ENCODE measurements around the gene FRMD4B. TPM values are rescaled to one million over a fixed set of nuclear protein-coding genes. Genes with fewer than 3 reads are reported as not detected.

FRMD4B gene
- total RNA-seq, 2 experiments from 2014 or later, result 8.3 to 8.9 TPM

DNA sequence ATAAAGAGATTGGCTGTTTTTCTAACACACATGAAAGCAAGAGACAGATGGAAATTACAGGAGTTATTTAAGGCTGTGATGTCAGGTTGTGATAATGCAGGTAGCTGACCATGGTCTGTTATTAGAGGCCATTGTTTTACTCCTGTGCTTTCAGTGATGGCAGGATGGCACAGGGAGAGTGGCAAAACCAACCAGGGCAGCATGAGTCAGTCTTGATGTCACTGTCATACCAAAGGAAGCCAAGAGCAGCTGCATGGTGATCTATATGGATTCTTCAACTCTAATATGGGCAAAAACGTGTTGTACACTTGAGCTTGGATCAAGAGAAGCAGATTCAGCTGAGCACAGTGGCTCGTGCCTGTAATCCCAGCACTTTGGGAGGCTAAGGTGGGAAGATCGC, 171.6 kb downstream of the FRMD4B start:
- Mint-ChIP-seq H3K9me3 (peaks cover 6% of the 10 kb centered on the region), H3K4me3 (no peak overlapping the region), H3K27me3 (no peaks in the 10 kb centered on the region), H3K36me3 (peaks cover 25% of the 10 kb centered on the region), H3K27ac (no peak overlapping the region), H3K4me1 (peaks cover 30% of the 10 kb centered on the region)
- POLR2A ChIA-PET, result interaction anchor here (4.3 kb wide), 1 partner anchor 15 kb away, joined by 37 read pairs; no protein-coding TSS in a partner anchor
- DNase-seq (no peak), ATAC-seq (ENCODE audit: low read depth) (no peak)

DNA sequence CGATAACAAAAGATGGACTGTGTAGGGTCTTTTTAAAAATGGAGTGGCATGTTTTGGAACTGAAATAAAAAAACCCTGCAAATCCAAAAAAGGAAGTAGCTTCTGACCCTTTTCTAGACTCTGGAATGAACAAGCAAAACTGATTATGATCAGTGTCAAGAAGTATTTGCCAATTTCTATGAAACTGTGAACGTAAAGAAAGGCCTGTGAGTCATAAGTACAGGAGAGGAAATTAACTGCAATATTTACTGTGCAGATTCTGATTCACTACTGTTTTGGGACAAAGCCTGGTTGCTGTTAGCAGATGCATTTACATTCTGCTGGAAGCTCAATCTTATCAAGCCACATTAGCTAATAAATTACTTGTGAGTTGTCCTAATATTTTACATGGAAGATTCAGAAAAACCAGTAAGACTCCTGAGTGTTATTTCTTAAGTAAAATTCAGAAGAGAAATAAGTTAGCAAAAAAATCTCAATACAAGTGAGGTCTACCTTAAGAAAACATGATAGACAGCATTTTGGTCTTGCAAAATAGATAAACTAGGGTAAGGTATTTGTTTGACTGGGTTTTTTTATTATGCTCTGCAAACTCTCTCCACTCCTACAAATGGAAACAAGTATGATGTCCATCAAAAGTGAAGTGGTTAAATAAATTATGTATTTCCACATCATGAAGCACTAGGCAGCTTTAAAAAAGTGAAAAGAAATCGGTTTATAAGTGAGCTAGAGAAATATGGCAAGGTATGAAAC, 173.3 kb downstream of the FRMD4B start:
- POLR2A ChIA-PET, result interaction anchor here (0.6 to 4.3 kb wide), 7 partner anchors 13 to 126 kb away, joined by 3 to 37 read pairs (median 5); no protein-coding TSS in a partner anchor
- ATAC-seq (ENCODE audit: low read depth) (peak; percentile 94), DNase-seq (no peak)
- peaks cover 5% of the 10 kb centered on the region for H3K9me3 Mint-ChIP-seq
- H3K4me3 Mint-ChIP-seq, result peak overlapping the region; percentile 46
- peak overlapping the region; percentile 80 for H3K27ac Mint-ChIP-seq
- H3K36me3 Mint-ChIP-seq, result peaks cover 21% of the 10 kb centered on the region
- no peaks in the 10 kb centered on the region for H3K27me3 Mint-ChIP-seq
- peaks cover 32% of the 10 kb centered on the region for H3K4me1 Mint-ChIP-seq

DNA sequence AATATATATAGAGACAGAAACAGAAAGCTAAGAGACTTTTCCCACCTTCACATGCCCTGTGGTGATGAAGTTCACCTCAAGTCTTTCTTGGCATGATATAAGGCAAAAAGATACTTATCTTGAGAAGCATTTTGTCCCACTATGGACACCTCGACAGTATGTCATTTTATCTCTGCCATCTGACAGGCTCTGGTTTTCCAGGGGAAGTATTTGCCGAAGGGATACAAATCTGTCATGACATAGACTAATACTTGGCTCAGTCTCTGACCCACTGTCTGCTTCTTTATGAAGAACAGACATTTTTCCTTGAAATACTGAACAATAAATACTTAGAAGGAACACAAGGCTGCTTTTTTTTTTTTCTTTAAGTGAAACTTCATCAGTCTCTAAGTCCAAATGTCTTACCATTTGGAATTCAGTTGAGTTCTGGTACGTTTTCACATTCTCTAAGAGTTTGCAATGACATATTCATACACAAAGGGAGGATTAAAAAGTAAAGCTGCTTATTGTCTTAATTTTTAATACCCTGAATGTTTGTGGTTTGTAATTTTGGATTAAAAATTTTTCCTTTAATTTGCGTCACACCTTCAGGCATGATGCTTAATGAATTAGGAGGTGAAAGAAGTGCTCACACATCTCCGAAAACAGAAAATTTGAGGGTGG, 175.7 kb downstream of the FRMD4B start:
- Mint-ChIP-seq H3K36me3 (peaks cover 17% of the 10 kb centered on the region), H3K27me3 (no peaks in the 10 kb centered on the region), H3K4me3 (no peak overlapping the region), H3K4me1 (peaks cover 48% of the 10 kb centered on the region), H3K27ac (no peak overlapping the region), H3K9me3 (peaks cover 5% of the 10 kb centered on the region)
- POLR2A ChIA-PET, result interaction anchor here (2.0 to 4.3 kb wide), 2 partner anchors 11 kb away, joined by 8 to 37 read pairs; no protein-coding TSS in a partner anchor
- DNase-seq, result no peak
- ATAC-seq (ENCODE audit: low read depth), result no peak

DNA sequence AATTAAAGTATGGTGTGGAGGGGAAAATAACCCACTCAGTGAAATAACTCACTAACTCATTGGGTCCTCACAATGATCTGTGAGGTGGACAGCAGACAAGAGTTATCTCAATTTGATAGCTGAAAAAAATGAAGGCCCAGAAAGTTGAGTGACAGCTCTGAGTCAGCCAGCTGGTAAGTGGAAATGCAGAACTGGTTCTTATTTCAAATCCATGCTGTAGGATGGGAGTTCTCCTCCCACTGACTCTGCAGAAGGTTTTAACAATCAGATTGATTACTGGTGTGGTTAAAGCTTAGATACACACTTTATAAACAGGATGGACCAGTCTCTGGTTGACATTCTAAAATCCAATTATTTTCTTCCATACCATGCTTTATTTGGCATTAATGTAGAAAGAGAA, 176.5 kb downstream of the FRMD4B start:
- no peak overlapping the region for H3K4me3 Mint-ChIP-seq
- peaks cover 17% of the 10 kb centered on the region for H3K36me3 Mint-ChIP-seq
- POLR2A ChIA-PET, result interaction anchor here (2.0 kb wide), 1 partner anchor 10 kb away, joined by 8 read pairs; no protein-coding TSS in a partner anchor
- H3K27ac Mint-ChIP-seq, result no peak overlapping the region
- peaks cover 5% of the 10 kb centered on the region for H3K9me3 Mint-ChIP-seq
- no peaks in the 10 kb centered on the region for H3K27me3 Mint-ChIP-seq
- no peak for ATAC-seq (ENCODE audit: low read depth)
- H3K4me1 Mint-ChIP-seq, result peaks cover 53% of the 10 kb centered on the region
- DNase-seq, result no peak

DNA sequence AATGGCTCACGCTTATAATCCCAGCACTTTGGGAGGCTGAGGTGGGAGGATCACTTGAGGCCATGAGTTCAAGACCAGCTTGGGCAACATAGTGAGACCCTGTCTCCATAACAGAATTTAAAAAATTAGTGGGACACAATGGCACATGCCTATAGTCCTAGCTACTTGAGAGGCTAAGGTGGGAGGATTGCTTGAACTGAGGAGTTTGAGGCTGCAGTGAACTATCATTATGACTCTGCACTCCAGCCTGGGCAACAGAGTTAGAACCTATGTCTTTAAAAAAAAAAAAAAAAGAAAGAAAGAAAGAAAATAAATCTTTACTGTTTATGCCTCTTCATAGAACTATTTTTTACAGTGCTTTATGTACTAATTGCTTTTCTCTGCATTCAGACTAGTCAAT, 178.9 kb downstream of the FRMD4B start:
- no peak overlapping the region for H3K4me3 Mint-ChIP-seq
- ATAC-seq (ENCODE audit: low read depth) (no peak), DNase-seq (no peak)
- peaks cover 22% of the 10 kb centered on the region for H3K36me3 Mint-ChIP-seq
- H3K27ac Mint-ChIP-seq, result peak overlapping the region; percentile 25
- no peaks in the 10 kb centered on the region for H3K27me3 Mint-ChIP-seq
- peaks cover 47% of the 10 kb centered on the region for H3K4me1 Mint-ChIP-seq
- POLR2A ChIA-PET, result interaction anchor here (0.6 to 1.3 kb wide), 2 partner anchors 9 to 121 kb away, joined by 3 to 5 read pairs; no protein-coding TSS in a partner anchor
- H3K9me3 Mint-ChIP-seq, result peaks cover 5% of the 10 kb centered on the region

DNA sequence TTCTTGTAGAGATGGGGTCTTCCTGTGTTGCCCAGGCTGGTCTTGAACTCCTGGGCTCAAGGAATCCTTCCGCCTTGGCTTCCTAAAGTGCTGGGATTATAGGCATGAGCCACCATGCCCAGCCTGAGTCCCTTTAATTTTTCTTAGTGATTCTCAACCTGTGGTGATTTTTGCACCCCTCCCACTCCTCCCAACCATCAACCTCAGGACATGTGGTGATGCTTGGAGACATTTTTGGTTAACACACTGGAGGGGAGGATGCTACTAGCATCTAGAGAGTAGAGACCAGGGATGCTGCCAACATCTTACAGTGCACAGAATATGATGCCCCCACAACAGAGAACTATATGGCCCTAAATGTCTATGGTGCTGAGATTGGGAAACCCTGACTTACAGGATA, 180.5 kb downstream of the FRMD4B start:
- ATAC-seq (ENCODE audit: low read depth) (no peak), DNase-seq (no peak)
- peaks cover 5% of the 10 kb centered on the region for H3K9me3 Mint-ChIP-seq
- POLR2A ChIA-PET, result no interaction called here
- H3K27me3 Mint-ChIP-seq, result no peaks in the 10 kb centered on the region
- peaks cover 45% of the 10 kb centered on the region for H3K4me1 Mint-ChIP-seq
- peak overlapping the region; percentile 35 for H3K4me3 Mint-ChIP-seq
- H3K36me3 Mint-ChIP-seq, result peaks cover 18% of the 10 kb centered on the region
- H3K27ac Mint-ChIP-seq, result peak overlapping the region; percentile 83

DNA sequence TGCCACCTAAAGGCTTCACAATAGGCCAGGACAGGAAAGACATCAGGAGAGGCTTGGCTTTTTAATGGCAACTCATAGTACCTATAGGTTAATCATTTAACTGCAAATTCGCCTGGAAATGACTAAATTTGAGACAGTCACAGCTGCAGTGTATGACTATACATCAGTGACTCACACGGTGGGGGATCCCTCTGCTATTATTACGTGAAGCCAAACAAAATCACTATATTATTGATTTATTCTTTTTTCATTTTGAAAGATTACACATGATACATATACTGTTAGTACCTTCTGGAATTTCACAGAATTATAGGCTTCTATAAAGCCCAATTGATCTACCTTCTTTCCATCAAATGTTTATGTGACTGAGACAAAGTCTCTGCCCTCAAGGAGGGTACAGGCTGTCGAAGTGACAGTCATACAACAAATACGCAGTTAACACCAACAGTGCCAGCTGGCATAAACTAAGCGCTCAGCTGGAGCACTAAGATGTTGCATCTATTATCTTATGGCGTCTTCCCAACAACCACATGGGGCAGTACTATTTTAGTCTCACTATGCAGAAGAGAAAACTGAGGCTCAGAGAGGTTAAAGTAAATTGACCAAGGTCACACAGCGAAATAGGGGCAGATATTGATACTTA, 181.5 kb downstream of the FRMD4B start:
- peaks cover 13% of the 10 kb centered on the region for H3K36me3 Mint-ChIP-seq
- no peaks in the 10 kb centered on the region for H3K27me3 Mint-ChIP-seq
- H3K4me1 Mint-ChIP-seq, result peaks cover 48% of the 10 kb centered on the region
- H3K4me3 Mint-ChIP-seq, result no peak overlapping the region
- H3K9me3 Mint-ChIP-seq, result peaks cover 3% of the 10 kb centered on the region
- ATAC-seq (ENCODE audit: low read depth) (no peak), DNase-seq (no peak)
- peak overlapping the region; percentile 77 for H3K27ac Mint-ChIP-seq
- POLR2A ChIA-PET, result no interaction called here

DNA sequence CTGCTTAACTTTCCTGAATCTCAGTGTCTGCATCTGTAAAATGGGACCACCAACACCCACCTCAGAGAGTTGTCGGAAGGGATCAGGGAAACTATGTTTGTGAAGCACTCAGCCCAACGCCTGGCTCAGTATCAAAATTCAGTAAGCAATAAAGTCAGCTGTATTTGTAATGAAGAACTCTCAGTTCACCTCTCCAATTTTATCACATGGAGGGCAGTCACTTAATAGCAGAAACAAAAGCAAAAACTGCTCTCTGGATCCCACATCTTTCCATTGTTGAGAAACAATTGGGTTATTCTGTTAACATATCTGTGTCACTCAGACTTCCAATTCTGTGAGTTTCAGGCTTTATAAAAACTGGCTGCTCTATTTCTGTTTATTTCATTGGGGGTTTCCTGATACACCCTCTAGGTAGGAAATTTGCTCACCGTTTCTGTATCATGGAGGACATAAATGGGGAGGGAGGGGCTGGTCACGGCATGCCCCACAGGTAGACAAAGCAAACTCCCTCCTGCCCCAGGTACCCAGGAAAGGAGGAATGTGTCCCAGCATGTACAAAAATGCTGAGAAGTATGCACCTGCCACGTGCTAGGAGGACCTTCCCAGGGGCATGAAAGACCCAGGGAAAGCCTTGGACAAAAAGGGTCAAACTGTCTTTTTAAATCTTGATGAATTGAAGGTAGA, 182.1 kb downstream of the FRMD4B start:
- Mint-ChIP-seq H3K9me3 (peaks cover 3% of the 10 kb centered on the region), H3K27me3 (no peaks in the 10 kb centered on the region), H3K4me3 (no peak overlapping the region), H3K27ac (peak overlapping the region; percentile 77), H3K4me1 (peaks cover 54% of the 10 kb centered on the region), H3K36me3 (peaks cover 13% of the 10 kb centered on the region)
- DNase-seq (no peak), ATAC-seq (ENCODE audit: low read depth) (no peak)
- POLR2A ChIA-PET, result no interaction called here

DNA sequence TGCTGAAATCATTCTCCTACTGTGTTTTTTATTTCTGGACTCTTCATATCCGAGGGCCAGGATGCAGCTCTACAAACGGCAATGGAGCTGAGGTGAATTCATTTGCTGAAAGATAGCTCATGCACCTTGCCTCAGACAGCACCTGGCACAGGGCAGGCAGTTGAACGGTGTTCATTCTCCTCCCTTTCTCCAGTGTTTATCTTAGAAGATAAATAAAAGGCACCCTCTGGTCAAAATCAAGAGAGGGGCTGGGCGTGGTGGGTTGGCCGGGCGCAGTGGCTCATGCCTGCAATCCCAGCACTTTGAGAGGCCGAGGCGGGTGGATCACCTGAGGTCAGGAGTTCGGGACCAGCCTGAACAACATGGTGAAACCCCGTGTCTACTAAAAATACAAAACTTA, 184.2 kb downstream of the FRMD4B start:
- Mint-ChIP-seq H3K36me3 (peaks cover 14% of the 10 kb centered on the region), H3K27ac (no peak overlapping the region)
- POLR2A ChIA-PET, result no interaction called here

DNA sequence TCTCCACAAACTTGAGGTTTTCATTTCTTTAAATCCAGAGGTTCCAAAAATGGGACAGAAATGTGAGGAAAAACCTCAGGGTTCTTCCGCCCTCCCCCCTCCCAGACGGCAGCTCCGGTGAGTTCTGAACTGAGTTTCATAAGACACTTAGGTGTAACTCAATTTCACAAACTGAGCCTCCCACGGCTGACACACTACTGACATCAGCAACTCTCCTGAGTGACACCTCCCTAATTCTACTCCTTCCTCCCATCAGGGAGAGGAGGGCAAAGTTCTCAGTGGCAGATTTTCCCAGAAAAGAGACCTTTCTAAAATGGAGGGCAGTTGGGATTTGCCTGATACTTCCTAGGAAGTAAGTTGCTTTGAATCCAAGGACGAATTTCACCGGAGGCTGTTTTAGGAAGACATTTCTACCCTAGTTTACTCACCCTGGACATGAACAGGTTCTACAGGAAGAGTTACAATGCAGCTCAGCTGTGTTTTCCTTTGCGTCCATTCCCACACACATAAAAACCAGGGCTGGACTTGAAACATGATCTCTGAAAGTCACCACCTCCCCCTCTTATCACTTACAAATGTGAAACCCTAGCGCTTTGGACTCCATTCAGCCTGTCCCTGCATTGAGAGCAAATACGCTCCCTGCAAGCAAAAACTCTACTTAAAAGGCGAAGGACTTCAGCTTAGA, 185.4 kb downstream of the FRMD4B start:
- peak overlapping the region; percentile 90 for H3K27ac Mint-ChIP-seq
- DNase-seq, result no peak
- H3K4me3 Mint-ChIP-seq, result peak overlapping the region; percentile 86
- peaks cover 59% of the 10 kb centered on the region for H3K4me1 Mint-ChIP-seq
- H3K36me3 Mint-ChIP-seq, result peaks cover 19% of the 10 kb centered on the region
- POLR2A ChIA-PET, result interaction anchor here (0.7 to 3.4 kb wide), 4 partner anchors 12 to 149 kb away, joined by 4 to 37 read pairs (median 6); partner anchors contain the start of gene TMF1
- H3K9me3 Mint-ChIP-seq, result no peaks in the 10 kb centered on the region
- H3K27me3 Mint-ChIP-seq, result no peaks in the 10 kb centered on the region
- peak; percentile 34 for ATAC-seq (ENCODE audit: low read depth)

More for the DNA sequence above, 184.2 kb downstream of the FRMD4B start:
- Mint-ChIP-seq H3K27me3 (no peaks in the 10 kb centered on the region), H3K9me3 (no peaks in the 10 kb centered on the region), H3K4me1 (peaks cover 62% of the 10 kb centered on the region), H3K4me3 (no peak overlapping the region)
- ATAC-seq (ENCODE audit: low read depth) (no peak), DNase-seq (no peak)

DNA sequence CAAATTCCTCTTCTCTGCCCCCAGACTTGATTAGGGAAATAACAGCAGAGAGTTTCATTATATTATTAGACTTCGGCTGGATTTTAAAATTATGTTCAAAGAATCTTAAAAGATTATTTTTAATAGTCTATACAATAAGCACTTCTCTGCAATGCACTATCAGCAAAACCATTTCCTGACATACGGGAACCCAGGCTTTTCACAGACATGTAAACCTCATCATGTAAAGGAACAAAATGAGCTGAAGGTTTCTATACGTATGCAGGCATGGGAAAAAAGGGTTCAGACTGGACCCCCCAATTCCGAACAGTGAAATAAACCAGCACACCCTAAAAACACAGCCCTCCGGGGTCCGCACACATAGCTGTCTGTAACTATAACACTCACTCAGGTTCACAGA, 185.9 kb downstream of the FRMD4B start:
- Mint-ChIP-seq H3K4me1 (peaks cover 55% of the 10 kb centered on the region), H3K27ac (peak overlapping the region; percentile 90), H3K4me3 (peak overlapping the region; percentile 86), H3K9me3 (no peaks in the 10 kb centered on the region), H3K36me3 (peaks cover 21% of the 10 kb centered on the region), H3K27me3 (no peaks in the 10 kb centered on the region)
- POLR2A ChIA-PET, result interaction anchor here (0.7 to 3.4 kb wide), 8 partner anchors 10 to 148 kb away, joined by 3 to 37 read pairs (median 5); partner anchors contain the start of genes ARL6IP5 and TMF1
- ATAC-seq (ENCODE audit: low read depth), result peak; percentile 18
- no peak for DNase-seq

DNA sequence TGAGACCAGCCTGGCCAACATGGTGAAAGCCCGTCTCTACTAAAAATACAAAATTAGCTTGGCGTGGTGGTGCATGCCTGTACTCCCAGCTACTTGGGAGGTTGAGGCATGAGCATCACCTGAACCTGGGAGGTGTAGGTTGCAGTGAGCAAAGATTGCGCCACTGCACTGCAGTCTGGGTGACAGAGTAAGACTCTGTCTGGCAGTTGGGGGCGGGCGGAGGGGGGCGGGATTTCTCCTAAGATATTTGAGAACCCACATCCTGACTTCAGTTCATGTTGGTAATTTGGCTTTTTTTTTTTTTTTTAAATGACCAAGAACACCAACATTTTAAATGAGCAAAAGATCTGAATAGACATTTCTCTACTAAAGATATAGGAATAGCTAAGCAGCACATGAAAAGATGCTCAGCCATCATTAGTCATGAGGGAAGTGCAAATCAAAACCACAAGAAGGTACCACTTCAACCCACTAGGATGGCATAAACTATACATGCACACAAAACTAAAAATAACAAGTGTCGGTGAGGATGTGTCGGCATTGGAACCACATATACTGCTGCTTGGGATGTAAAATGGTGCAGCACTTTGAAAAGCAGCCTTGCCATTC, 187.9 kb downstream of the FRMD4B start:
- Mint-ChIP-seq H3K9me3 (no peaks in the 10 kb centered on the region), H3K4me1 (peaks cover 50% of the 10 kb centered on the region), H3K4me3 (peak overlapping the region; percentile 86), H3K27ac (peak overlapping the region; percentile 90), H3K27me3 (no peaks in the 10 kb centered on the region), H3K36me3 (peaks cover 28% of the 10 kb centered on the region)
- DNase-seq (peak; percentile 44), ATAC-seq (ENCODE audit: low read depth) (peak; percentile 43)
- POLR2A ChIA-PET, result interaction anchor here (1.1 to 3.4 kb wide), 2 partner anchors 9 to 15 kb away, joined by 5 to 37 read pairs; no protein-coding TSS in a partner anchor

Data from activated naive CD8-positive, alpha-beta T cell treated with anti-CD3 and anti-CD28 coated beads, Interleukin-2, amount 10 ng/mL, durations not matched to agents 7 days and 5 days (primary cell).